OCI-M2 (cell line): ENCODE measurements around the gene FAM163B.

Source experiments
- DNase-seq: peaks from one replicate; lab custom pipeline; 2025; ENCODE audit not compliant: unreplicated experiment; lab: John Stamatoyannopoulos, UW

FAM163B gene

GRCh38 chr9:133601746-133602145 is 7.4 kb downstream of the FAM163B start:
- no peak for DNase-seq

GRCh38 chr9:133600739-133601138 is 8.4 kb downstream of the FAM163B start:
- no peak for DNase-seq

- DNase-seq: no peak
Measured at GRCh38 chr9:133599470-133600173, 9.6 kb downstream of the FAM163B start.

GRCh38 chr9:133598978-133599377 is 10.2 kb downstream of the FAM163B start:
- no peak for DNase-seq

GRCh38 chr9:133597316-133597957 is 11.8 kb downstream of the FAM163B start:
- DNase-seq: no peak

- DNase-seq: no peak
Measured at GRCh38 chr9:133595910-133596309, 13.3 kb downstream of the FAM163B start.

- DNase-seq: no peak
Measured at GRCh38 chr9:133594310-133594709, 14.9 kb downstream of the FAM163B start.

GRCh38 chr9:133593587-133594253 is 15.5 kb downstream of the FAM163B start:
- no peak for DNase-seq

- no peak for DNase-seq
Measured at GRCh38 chr9:133592731-133593409, 16.3 kb downstream of the FAM163B start.

GRCh38 chr9:133591985-133592384 is 17.2 kb downstream of the FAM163B start:
- DNase-seq: no peak

GRCh38 chr9:133591116-133591910 is 17.9 kb downstream of the FAM163B start:
- no peak for DNase-seq

- DNase-seq: no peak
Measured at GRCh38 chr9:133590231-133590855, 18.8 kb downstream of the FAM163B start.

- no peak for DNase-seq
Measured at GRCh38 chr9:133589454-133590227, 19.5 kb downstream of the FAM163B start.

GRCh38 chr9:133587466-133587865 is 21.7 kb downstream of the FAM163B start:
- no peak for DNase-seq

- DNase-seq: no peak
Measured at GRCh38 chr9:133587051-133587450, 22.1 kb downstream of the FAM163B start.

- no peak for DNase-seq
Measured at GRCh38 chr9:133585481-133586351, 23.5 kb downstream of the FAM163B start.

- no peak for DNase-seq
Measured at GRCh38 chr9:133584559-133585476, 24.4 kb downstream of the FAM163B start.

- DNase-seq: no peak
Measured at GRCh38 chr9:133584167-133584558, 25.0 kb downstream of the FAM163B start.
